Sigmoid colon (tissue), 7 donors: ENCODE results near the gene GGACT. TPM values are rescaled to one million over a fixed set of nuclear protein-coding genes. Genes with fewer than 3 reads are reported as not detected.
A peak's percentile ranks its signal among the peaks of the same experiment; 100 is the strongest.

Source experiments
- DNase-seq: peaks from one replicate; pipeline ENCODE4 v3.0.0-alpha.2; 2019
- H3K27ac ChIP-seq, 4 donors: fragments of 200-600 bp; sonication (generic); one replicate each; pipeline ENCODE4 v1.5.1; 2016 to 2019; ENCODE audit warnings: mild to moderate bottlenecking in 1 of 4
- H3K27me3 ChIP-seq, 3 donors: fragments of 200-600 bp; sonication (generic); one replicate each; pipeline ENCODE4 v1.5.1; 2019; ENCODE audit warnings: mild to moderate bottlenecking in 1 of 3
- H3K36me3 ChIP-seq, 4 donors: fragments of 200-600 bp; sonication (generic); one replicate each; pipeline ENCODE4 v1.5.1; 2016 to 2019
- H3K4me1 ChIP-seq, 4 donors: fragments of 200-600 bp; sonication (generic); one replicate each; pipeline ENCODE4 v1.5.1; 2017 to 2019
- H3K4me3 ChIP-seq, 4 donors: fragments of 200-600 bp; sonication (generic); one replicate each; pipeline ENCODE4 v1.5.1; 2017 to 2019; ENCODE audit warnings: mild to moderate bottlenecking in 2 of 4, moderate library complexity in 1 of 4
- H3K9me3 ChIP-seq, 4 donors: fragments of 200-600 bp in 3 of 4; sonication (generic) in 3 of 4; one replicate each; pipeline versions ENCODE4 v1.5.1 to v1.6.1; 2013 to 2019
- EP300 ChIP-seq, 4 donors: sonication (generic); formaldehyde crosslinking; IDR thresholded peaks; one replicate each; pipeline ENCODE4 v1.6.1; 2017; ENCODE audit warnings: antibody characterized with exemption in 4 of 4
- POLR2A ChIP-seq, 2 donors: fragments of 450-650 bp; IDR thresholded peaks; one replicate each; pipeline ENCODE4 v1.6.1; 2016; ENCODE audit warnings: antibody characterized with exemption in 2 of 2, mild to moderate bottlenecking in 2 of 2, moderate library complexity in 2 of 2
- POLR2AphosphoS5 ChIP-seq, 4 donors: sonication (generic); formaldehyde crosslinking; IDR thresholded peaks; one replicate each; pipeline ENCODE4 v1.6.1; 2017; ENCODE audit warnings: antibody characterized with exemption in 4 of 4
- WGBS, 2 donors: extraction: QIAGEN DNeasy Blood & Tissue Kit; methylation state at CpG; one replicate each; pipeline ENCODE4 v1.1.7; 2013; 5-methylcytosine and 5-hydroxymethylcytosine counted together
- intact Hi-C: fragments of 100-400 bp; cut with DNase I; formaldehyde crosslinking; loops from one replicate; pipeline ENCODE4 v1.15.1; 2023
- polyA plus RNA-seq, 3 donors: library from polyadenylated mRNA; stranded (reverse); fragments of 200-250 nt; gene quantifications; one replicate each; pipeline ENCODE4 v1.2.3, GENCODE V29; 2013
- total RNA-seq, 4 donors: library from RNA; depleted of rRNA; stranded (reverse); fragments of >200 nt; gene quantifications; one replicate each; pipeline ENCODE4 v1.1.0, GENCODE V29; 2016
- TF ChIP-seq, protein P1 (sequence below), 4 experiments: fragments of 450-650 bp in 3 of 4; fragments of 200-600 bp in 1 of 4; IDR thresholded peaks; one replicate each; pipeline ENCODE4 v1.5.1; 2016 to 2019; ENCODE audit warnings: antibody characterized with exemption in 4 of 4, mild to moderate bottlenecking in 3 of 4, moderate library complexity in 2 of 4
- donor health status: healthy with polysubstance abuse.
- donor health status: Bipolar disorder and iron deficiency.
- donor health status: healthy.

Gene GGACT
- 1 to 10 TPM in 3 of 4 donors, under 1 TPM in 1; 0.99 to 2.2 (median 1.9) TPM for total RNA-seq
- polyA plus RNA-seq, result 1 to 10 TPM; 2.9 to 3.0 (median 3.0) TPM

DNA sequence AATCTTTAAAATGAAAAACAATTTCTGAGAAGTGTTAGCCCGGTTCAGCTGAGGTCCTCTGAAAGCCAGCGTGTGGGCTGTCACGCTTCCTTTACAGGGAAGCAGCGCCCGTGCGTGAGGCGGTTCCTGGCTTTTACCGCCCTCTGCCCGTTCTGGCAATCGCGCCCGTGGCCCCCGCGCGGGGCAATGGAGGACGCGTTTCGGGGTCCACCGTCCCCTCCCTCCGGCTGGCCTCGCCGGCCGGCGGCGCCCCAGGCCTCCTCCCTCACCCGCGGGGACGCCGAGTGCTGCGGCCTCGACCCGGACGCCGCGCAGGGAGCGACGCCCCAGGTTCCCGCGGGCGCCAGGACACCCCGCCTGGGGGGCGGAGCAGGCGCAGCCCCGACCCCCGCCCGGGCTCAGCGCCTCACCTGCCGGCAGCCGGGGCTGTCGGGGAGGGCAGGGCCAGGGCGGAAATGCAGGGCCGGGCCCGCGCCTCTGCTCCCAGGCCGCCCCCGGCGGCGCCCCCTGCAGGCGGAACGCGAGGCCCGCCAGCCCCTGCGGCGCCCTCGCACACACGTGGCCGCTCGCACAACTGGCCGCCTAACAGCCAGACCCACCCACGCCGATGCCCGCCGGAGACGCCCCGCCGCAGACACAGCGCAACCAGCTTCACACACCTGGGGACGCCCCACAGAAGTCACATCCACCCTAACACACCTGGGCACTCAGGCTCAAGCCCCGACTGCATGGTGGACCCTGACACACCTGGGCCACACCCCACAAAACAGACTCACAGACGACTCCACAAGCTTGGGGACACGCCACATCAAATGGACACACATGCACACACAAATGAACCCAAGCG, at the start of gene GGACT:
GGACT (minus strand) TSS at position 459 of the 847 bp plus-strand sequence. CDS start 56,198 bp downstream, outside the sequence.
- H3K9me3 ChIP-seq, result no peaks in the 10 kb centered on the region
- peaks cover 0 to 18% (median 6%) of the 10 kb centered on the region in 4 donors for H3K4me1 ChIP-seq
- no peaks in the 10 kb centered on the region for H3K36me3 ChIP-seq
- 4 to 7% methylated on average over 82 of the region's 82 CpGs for WGBS, 2 donors
- no peak for TF ChIP-seq EP300 (IDR thresholded peaks at IDR 0.05)
- TF ChIP-seq, protein P1, sequence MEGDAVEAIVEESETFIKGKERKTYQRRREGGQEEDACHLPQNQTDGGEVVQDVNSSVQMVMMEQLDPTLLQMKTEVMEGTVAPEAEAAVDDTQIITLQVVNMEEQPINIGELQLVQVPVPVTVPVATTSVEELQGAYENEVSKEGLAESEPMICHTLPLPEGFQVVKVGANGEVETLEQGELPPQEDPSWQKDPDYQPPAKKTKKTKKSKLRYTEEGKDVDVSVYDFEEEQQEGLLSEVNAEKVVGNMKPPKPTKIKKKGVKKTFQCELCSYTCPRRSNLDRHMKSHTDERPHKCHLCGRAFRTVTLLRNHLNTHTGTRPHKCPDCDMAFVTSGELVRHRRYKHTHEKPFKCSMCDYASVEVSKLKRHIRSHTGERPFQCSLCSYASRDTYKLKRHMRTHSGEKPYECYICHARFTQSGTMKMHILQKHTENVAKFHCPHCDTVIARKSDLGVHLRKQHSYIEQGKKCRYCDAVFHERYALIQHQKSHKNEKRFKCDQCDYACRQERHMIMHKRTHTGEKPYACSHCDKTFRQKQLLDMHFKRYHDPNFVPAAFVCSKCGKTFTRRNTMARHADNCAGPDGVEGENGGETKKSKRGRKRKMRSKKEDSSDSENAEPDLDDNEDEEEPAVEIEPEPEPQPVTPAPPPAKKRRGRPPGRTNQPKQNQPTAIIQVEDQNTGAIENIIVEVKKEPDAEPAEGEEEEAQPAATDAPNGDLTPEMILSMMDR (IDR thresholded peaks at IDR 0.05), result peak in 2 of 4 experiments; percentile 35 to 84
- no peak for TF ChIP-seq POLR2A (IDR thresholded peaks at IDR 0.05)
- TF ChIP-seq POLR2AphosphoS5 (IDR thresholded peaks at IDR 0.05), result peak in 1 of 4 donors; percentile 9
- intact Hi-C loops, result loop anchor here (5.0 kb wide), 1 partner anchor 41 kb away; no protein-coding TSS in a partner anchor
- peak within 1 kb of the TSS; percentile 56 to 83 (median 74) for H3K27ac ChIP-seq
- H3K27me3 ChIP-seq, result no peaks in the 10 kb centered on the region
- peak; percentile 74 for DNase-seq
- H3K4me3 ChIP-seq, result peak within 1 kb of the TSS; percentile 40 to 88 (median 71)

DNA sequence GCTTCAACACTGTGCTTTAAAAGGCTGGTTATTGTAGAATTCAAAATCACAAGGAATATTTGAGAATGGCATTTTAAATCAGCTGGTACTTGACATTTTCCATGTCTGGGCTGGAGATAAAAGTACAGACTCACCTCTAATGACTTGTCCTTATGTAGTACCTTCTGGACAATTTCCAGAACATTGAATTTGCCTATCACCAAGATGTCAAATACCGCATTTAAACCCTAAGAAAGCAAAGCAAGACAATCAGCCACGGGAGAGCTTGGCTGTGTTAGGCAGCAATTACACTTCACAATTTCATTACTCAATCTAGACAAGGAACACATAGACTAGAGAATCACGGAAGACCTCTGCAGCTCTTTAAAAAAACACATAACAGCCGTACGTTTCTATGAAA, 49.2 kb upstream of the GGACT start:
- H3K4me3 ChIP-seq, result no peak overlapping the region
- no peaks in the 10 kb centered on the region for H3K27me3 ChIP-seq
- peaks cover 0 to 70% (median 16%) of the 10 kb centered on the region in 4 donors for H3K36me3 ChIP-seq
- DNase-seq, result no peak
- 89 to 91% methylated on average over 5 of the region's 5 CpGs for whole genome bisulfite sequencing, 2 donors
- TF ChIP-seq, protein P1 (IDR thresholded peaks at IDR 0.05), result no peak
- TF ChIP-seq POLR2AphosphoS5 (IDR thresholded peaks at IDR 0.05) (no peak), POLR2A (IDR thresholded peaks at IDR 0.05) (no peak), EP300 (IDR thresholded peaks at IDR 0.05) (no peak)
- peaks cover 0 to 12% (median 0%) of the 10 kb centered on the region in 4 donors for H3K4me1 ChIP-seq
- intact Hi-C loops, result no loop called here
- H3K9me3 ChIP-seq, result no peaks in the 10 kb centered on the region
- no peak overlapping the region for H3K27ac ChIP-seq

DNA sequence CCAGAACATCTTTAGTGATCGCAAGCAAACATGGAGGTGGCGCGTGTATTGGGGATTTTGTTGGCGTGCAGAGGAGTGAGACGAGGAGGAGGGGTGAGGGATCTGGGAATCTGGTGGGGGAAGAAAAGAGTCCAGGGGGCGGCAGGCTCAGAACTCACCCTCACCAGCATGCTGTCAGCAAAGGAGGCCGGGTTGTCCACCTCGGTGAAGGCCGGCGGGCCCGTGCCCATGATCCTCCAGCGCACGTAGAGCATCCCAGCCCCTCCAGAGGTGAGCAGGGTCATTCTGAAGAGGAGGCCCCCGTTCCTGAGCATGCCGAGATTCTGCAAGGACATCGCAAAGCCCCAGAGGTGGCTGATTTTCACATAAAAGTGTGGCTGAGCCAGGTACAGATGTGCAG, 48.8 kb upstream of the GGACT start:
- intact Hi-C loops, result no loop called here
- Histone ChIP-seq H3K36me3 (peaks cover 0 to 66% (median 14%) of the 10 kb centered on the region in 4 donors), H3K9me3 (no peaks in the 10 kb centered on the region), H3K4me3 (no peak overlapping the region), H3K27me3 (no peaks in the 10 kb centered on the region), H3K27ac (no peak overlapping the region), H3K4me1 (peaks cover 0 to 14% (median 0%) of the 10 kb centered on the region in 4 donors)
- TF ChIP-seq EP300 (IDR thresholded peaks at IDR 0.05) (no peak), POLR2AphosphoS5 (IDR thresholded peaks at IDR 0.05) (no peak), POLR2A (IDR thresholded peaks at IDR 0.05) (no peak)
- TF ChIP-seq, protein P1 (IDR thresholded peaks at IDR 0.05), result no peak
- no peak for DNase-seq
- 93 to 97% methylated on average over 16 of the region's 16 CpGs for WGBS, 2 donors

DNA sequence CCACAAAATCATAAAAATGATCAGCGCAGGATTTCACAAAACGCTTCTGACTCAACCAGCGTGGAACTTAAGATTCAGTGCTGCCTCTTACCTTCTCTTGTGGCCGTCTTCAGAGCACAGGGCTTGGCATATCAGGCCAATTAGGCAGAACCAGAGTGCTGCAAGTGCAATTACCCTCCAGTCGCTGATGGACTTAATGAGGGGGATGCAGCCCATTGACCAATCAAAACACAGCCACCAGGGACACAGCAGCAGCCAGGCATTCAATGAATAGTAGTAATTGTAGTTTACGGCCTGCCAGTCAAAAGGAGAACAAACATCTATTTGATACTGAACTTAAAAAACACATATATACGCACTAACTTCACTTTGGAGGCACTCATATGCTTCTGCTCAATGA, 47.9 kb upstream of the GGACT start:
- no peak for DNase-seq
- peaks cover 0 to 60% (median 10%) of the 10 kb centered on the region in 4 donors for H3K36me3 ChIP-seq
- H3K4me1 ChIP-seq, result peaks cover 0 to 14% (median 0%) of the 10 kb centered on the region in 4 donors
- TF ChIP-seq POLR2AphosphoS5 (IDR thresholded peaks at IDR 0.05) (no peak), EP300 (IDR thresholded peaks at IDR 0.05) (no peak), POLR2A (IDR thresholded peaks at IDR 0.05) (no peak)
- TF ChIP-seq, protein P1 (IDR thresholded peaks at IDR 0.05), result no peak
- WGBS, 2 donors, result 91 to 96% methylated on average over 7 of the region's 7 CpGs
- no peaks in the 10 kb centered on the region for H3K27me3 ChIP-seq
- intact Hi-C loops, result no loop called here
- H3K27ac ChIP-seq, result no peak overlapping the region
- H3K4me3 ChIP-seq, result no peak overlapping the region
- no peaks in the 10 kb centered on the region for H3K9me3 ChIP-seq
